OCI-LY7 (cell line): ENCODE results near the gene COL8A1.

Source experiments
- CTCF ChIP-seq: fragments of 200-600 bp; sonication (generic); conservative IDR thresholded peaks from 2 replicates; pipeline ENCODE4 v1.5.1; 2014; ENCODE audit warnings: mild to moderate bottlenecking, antibody characterized with exemption, low read length, moderate library complexity, mixed read lengths
- EZH2phosphoT487 ChIP-seq: fragments of 200-600 bp; sonication (generic); IDR thresholded peaks from 2 replicates; pipeline ENCODE4 v1.6.1; 2018; ENCODE audit warnings: low read depth, borderline replicate concordance, mild to moderate bottlenecking, mixed run types, antibody characterized with exemption, low read length, moderate library complexity, mixed read lengths

GRCh38 chr3:99741588-99741987 is 103.2 kb downstream of the COL8A1 start:
- no peak for TF ChIP-seq CTCF
- TF ChIP-seq EZH2phosphoT487, result no peak
